Measurements from ENCODE around the gene KCNQ1. TPM values are rescaled to one million over a fixed set of nuclear protein-coding genes. Genes with fewer than 3 reads are reported as not detected.

The KCNQ1 gene
- total and polyA plus RNA-seq, 2 donors (not counting 1 experiment from before 2014, with no cell fraction given): not detected

DNA sequence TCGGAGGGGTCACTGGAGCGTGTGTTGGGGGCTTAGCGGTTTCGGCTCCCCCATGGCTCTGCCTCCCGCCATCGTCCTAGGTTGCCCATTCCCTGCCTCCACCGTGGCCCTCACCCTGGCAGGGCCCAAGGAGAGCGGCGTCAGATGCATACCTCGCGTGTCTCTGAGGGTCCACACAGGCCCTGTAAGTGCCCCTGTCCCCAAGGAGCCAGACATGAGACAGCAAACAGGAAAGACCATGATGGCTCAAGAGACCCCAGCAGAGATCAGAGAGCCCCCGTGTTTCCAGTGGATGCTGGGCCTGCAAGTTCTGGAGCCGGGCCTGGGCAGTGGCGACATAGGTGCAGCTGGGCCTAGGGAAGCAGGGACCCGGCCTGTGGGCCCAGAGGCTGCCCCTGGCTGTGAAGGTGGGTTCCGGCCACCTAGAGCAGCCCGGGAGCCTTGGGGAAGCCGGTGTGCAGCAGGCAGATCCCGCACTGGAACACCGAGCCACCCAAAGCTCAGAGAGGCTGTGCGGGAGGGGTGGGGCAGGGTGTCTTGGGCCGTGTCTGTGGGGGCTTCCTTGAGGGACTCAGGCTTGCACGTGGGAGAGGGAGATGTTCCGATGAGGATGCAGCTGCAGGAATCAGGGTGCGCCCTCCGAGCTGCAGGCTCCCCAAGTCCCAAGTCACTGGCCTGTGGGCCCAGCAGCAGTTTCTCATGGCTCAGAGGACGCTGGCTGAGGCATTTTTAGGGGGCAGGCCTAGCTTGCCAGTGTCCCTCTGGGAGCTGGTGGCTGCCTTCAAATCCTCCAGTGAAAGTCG is 128.6 kb downstream of the KCNQ1 start:
- DNase-seq (ENCODE audit: low read depth in 2 of 2): no peak
- H3K27me3 ChIP-seq (ENCODE audit: control insufficient read depth, insufficient read depth, low read length): no peaks in the 10 kb centered on the region
- H3K36me3 ChIP-seq (ENCODE audit: control insufficient read depth, insufficient read depth, low read length): no peaks in the 10 kb centered on the region
- no peak overlapping the region for H2AFZ ChIP-seq (ENCODE audit: low read length)
- TF ChIP-seq CTCF (conservative IDR thresholded peaks at IDR 0.05 in 1 of 2, IDR thresholded peaks at IDR 0.05 in 1 of 2; ENCODE audit: low read depth in 1 of 2, low read length in 2 of 2) (no peak), EZH2 (IDR thresholded peaks at IDR 0.05; ENCODE audit: low read length, missing control alignments) (no peak)
- no peaks in the 10 kb centered on the region for H3K9me3 ChIP-seq (ENCODE audit: control insufficient read depth, insufficient read depth, low read depth, low read length)
- H3K4me3 ChIP-seq (replicated peaks in 1 of 4; ENCODE audit: control extremely low read depth in 1 of 4, insufficient read depth in 1 of 4, low read depth in 3 of 4, low read length in 4 of 4): no peak overlapping the region
- H3K4me2 ChIP-seq (ENCODE audit: extremely low read depth, insufficient read depth, low read length): no peak overlapping the region
- no peak overlapping the region for H3K9ac ChIP-seq (ENCODE audit: insufficient read depth, low read length)
- no peaks in the 10 kb centered on the region for H3K79me2 ChIP-seq (ENCODE audit: control insufficient read depth, insufficient read depth, low read length)
- no peaks in the 10 kb centered on the region for H3K4me1 ChIP-seq (ENCODE audit: control insufficient read depth, extremely low read depth, insufficient read depth, low read length)
- no peaks in the 10 kb centered on the region for H4K20me1 ChIP-seq (ENCODE audit: control insufficient read depth, extremely low read depth, insufficient read depth, low read length)
- no peak overlapping the region for H3K27ac ChIP-seq (ENCODE audit: insufficient read depth, low read length)

DNA sequence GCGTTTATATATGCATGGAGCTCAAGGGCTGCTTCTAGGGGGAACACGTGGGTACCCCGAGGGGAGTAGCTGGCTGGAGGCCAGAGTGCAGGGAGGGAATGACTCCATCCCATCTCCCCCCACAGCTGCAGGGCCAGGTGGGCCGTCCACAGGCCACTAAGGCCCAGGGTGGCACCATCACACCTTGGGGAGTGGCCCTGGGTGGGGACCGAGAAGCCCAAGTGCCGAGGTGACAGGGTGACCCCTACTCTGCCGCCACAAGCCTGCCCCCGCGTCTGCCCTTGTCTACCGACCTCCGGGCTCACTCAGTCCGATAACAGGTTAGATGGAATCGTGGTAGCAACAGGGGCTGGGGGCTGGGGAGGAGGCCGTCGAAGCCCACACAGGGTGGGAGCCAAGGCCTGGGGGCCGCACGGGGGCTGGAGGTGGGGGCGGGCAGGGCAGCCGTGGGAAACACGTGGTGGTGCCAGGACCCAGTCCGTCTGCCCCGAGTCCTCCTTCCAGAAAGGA is 129.3 kb downstream of the KCNQ1 start:
- TF ChIP-seq EZH2 (IDR thresholded peaks at IDR 0.05; ENCODE audit: low read length, missing control alignments) (no peak), CTCF (conservative IDR thresholded peaks at IDR 0.05 in 1 of 2, IDR thresholded peaks at IDR 0.05 in 1 of 2; ENCODE audit: low read depth in 1 of 2, low read length in 2 of 2) (no peak)
- no peaks in the 10 kb centered on the region for H3K79me2 ChIP-seq (ENCODE audit: control insufficient read depth, insufficient read depth, low read length)
- H3K4me1 ChIP-seq (ENCODE audit: control insufficient read depth, extremely low read depth, insufficient read depth, low read length): no peaks in the 10 kb centered on the region
- H3K9ac ChIP-seq (ENCODE audit: insufficient read depth, low read length): no peak overlapping the region
- DNase-seq (ENCODE audit: low read depth in 2 of 2): no peak
- H3K9me3 ChIP-seq (ENCODE audit: control insufficient read depth, insufficient read depth, low read depth, low read length): no peaks in the 10 kb centered on the region
- no peak overlapping the region for H3K4me3 ChIP-seq (replicated peaks in 1 of 4; ENCODE audit: control extremely low read depth in 1 of 4, insufficient read depth in 1 of 4, low read depth in 3 of 4, low read length in 4 of 4)
- H2AFZ ChIP-seq (ENCODE audit: low read length): no peak overlapping the region
- no peak overlapping the region for H3K4me2 ChIP-seq (ENCODE audit: extremely low read depth, insufficient read depth, low read length)
- H3K36me3 ChIP-seq (ENCODE audit: control insufficient read depth, insufficient read depth, low read length): no peaks in the 10 kb centered on the region
- H4K20me1 ChIP-seq (ENCODE audit: control insufficient read depth, extremely low read depth, insufficient read depth, low read length): no peaks in the 10 kb centered on the region
- H3K27me3 ChIP-seq (ENCODE audit: control insufficient read depth, insufficient read depth, low read length): no peaks in the 10 kb centered on the region
- H3K27ac ChIP-seq (ENCODE audit: insufficient read depth, low read length): no peak overlapping the region

DNA sequence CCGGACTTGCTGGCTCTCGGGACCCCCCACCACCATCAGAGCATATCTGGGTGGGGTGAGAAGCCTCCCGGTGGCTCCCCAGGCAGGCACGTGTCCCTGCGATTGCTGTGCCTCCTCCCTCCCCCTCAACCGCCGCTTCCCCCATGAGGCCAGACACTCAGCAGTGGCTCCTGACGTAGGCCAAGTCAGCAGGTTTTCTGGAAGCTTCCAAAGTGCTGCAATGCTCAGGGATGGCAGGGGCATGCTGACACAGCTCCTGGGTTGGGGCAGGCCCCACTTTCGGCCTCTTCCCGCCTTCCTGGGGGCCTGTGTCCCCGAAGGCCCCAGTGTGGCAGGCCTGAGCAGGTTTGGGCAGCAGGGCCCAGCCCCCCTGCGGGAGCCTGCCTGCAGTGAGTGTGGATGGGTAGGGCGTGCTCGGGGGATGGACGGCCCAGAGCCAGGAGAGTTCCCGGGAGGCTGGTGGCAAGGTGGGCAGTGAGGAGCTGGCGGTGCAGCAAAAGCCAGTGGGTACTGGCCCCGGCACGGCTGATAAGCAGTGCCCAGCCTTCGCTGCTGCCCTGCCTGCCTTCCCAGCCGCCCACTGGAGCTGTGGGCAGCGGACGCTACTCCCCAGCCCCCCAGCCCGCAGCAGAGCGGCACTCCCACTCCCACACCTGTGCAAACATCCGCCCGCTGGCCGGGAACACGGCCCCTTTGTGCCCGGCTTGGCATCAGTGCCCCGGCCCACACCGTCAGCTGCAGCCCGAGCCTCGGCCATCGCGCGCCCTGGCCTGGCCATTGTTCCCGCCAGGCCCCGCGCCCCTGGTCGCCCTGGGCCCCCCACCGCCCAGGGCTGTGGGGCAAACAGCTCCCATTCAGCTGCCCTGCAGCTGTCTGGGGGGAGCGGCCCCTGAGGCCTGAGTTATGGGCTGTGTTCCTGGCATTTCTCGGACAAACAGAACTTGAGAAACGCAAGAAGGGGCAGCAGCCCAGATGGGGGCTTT is 130.0 kb downstream of the KCNQ1 start:
- Histone ChIP-seq H3K4me3 (replicated peaks in 1 of 4; ENCODE audit: control extremely low read depth in 1 of 4, insufficient read depth in 1 of 4, low read depth in 3 of 4, low read length in 4 of 4) (no peak overlapping the region), H4K20me1 (ENCODE audit: control insufficient read depth, extremely low read depth, insufficient read depth, low read length) (no peaks in the 10 kb centered on the region), H2AFZ (ENCODE audit: low read length) (no peak overlapping the region), H3K9me3 (ENCODE audit: control insufficient read depth, insufficient read depth, low read depth, low read length) (no peaks in the 10 kb centered on the region), H3K79me2 (ENCODE audit: control insufficient read depth, insufficient read depth, low read length) (no peaks in the 10 kb centered on the region), H3K4me2 (ENCODE audit: extremely low read depth, insufficient read depth, low read length) (no peak overlapping the region), H3K9ac (ENCODE audit: insufficient read depth, low read length) (no peak overlapping the region), H3K27ac (ENCODE audit: insufficient read depth, low read length) (no peak overlapping the region), H3K4me1 (ENCODE audit: control insufficient read depth, extremely low read depth, insufficient read depth, low read length) (no peaks in the 10 kb centered on the region), H3K27me3 (ENCODE audit: control insufficient read depth, insufficient read depth, low read length) (no peaks in the 10 kb centered on the region), H3K36me3 (ENCODE audit: control insufficient read depth, insufficient read depth, low read length) (no peaks in the 10 kb centered on the region)
- DNase-seq (ENCODE audit: low read depth in 2 of 2): no peak
- TF ChIP-seq EZH2 (IDR thresholded peaks at IDR 0.05; ENCODE audit: low read length, missing control alignments): no peak
- no peak for TF ChIP-seq CTCF (conservative IDR thresholded peaks at IDR 0.05 in 1 of 2, IDR thresholded peaks at IDR 0.05 in 1 of 2; ENCODE audit: low read depth in 1 of 2, low read length in 2 of 2)

Measured in fibroblast of lung (primary cell).